ENCODE results near the gene CDH12.

CDH12 gene

GRCh38 chr5:21931116-21931515, 922.0 kb downstream of the CDH12 start:
- no peak for TF ChIP-seq CTCF (conservative IDR thresholded peaks at IDR 0.05; ENCODE audit: low read depth, low read length)
- DNase-seq (ENCODE audit: low read depth) = no peak
- no peak overlapping the region for H3K4me3 ChIP-seq (ENCODE audit: low read depth, low read length)

- DNase-seq (ENCODE audit: low read depth) = peak; percentile 70
- H3K4me3 ChIP-seq (ENCODE audit: low read depth, low read length) = no peak overlapping the region
- TF ChIP-seq CTCF (conservative IDR thresholded peaks at IDR 0.05; ENCODE audit: low read depth, low read length) = peak; percentile 71
Measured at GRCh38 chr5:21919414-21920022, 933.6 kb downstream of the CDH12 start.

GRCh38 chr5:21918451-21918850, 934.7 kb downstream of the CDH12 start:
- no peak for TF ChIP-seq CTCF (conservative IDR thresholded peaks at IDR 0.05; ENCODE audit: low read depth, low read length)
- DNase-seq (ENCODE audit: low read depth) = no peak
- H3K4me3 ChIP-seq (ENCODE audit: low read depth, low read length) = no peak overlapping the region

- TF ChIP-seq CTCF (conservative IDR thresholded peaks at IDR 0.05; ENCODE audit: low read depth, low read length) = no peak
- H3K4me3 ChIP-seq (ENCODE audit: low read depth, low read length) = no peak overlapping the region
- DNase-seq (ENCODE audit: low read depth) = no peak
Measured at GRCh38 chr5:21910731-21911130, 942.4 kb downstream of the CDH12 start.

GRCh38 chr5:21895766-21896350, 957.3 kb downstream of the CDH12 start:
- no peak for DNase-seq (ENCODE audit: low read depth)
- H3K4me3 ChIP-seq (ENCODE audit: low read depth, low read length) = no peak overlapping the region
- TF ChIP-seq CTCF (conservative IDR thresholded peaks at IDR 0.05; ENCODE audit: low read depth, low read length) = no peak

- no peak for TF ChIP-seq CTCF (conservative IDR thresholded peaks at IDR 0.05; ENCODE audit: low read depth, low read length)
- no peak overlapping the region for H3K4me3 ChIP-seq (ENCODE audit: low read depth, low read length)
- DNase-seq (ENCODE audit: low read depth) = no peak
Measured at GRCh38 chr5:21893161-21893560, 960.0 kb downstream of the CDH12 start.

GRCh38 chr5:21889581-21889980, 963.6 kb downstream of the CDH12 start:
- no peak overlapping the region for H3K4me3 ChIP-seq (ENCODE audit: low read depth, low read length)
- TF ChIP-seq CTCF (conservative IDR thresholded peaks at IDR 0.05; ENCODE audit: low read depth, low read length) = no peak
- DNase-seq (ENCODE audit: low read depth) = no peak
